Stimulated activated naive CD8-positive, alpha-beta T cell treated with anti-CD3 and anti-CD28 coated beads, Interleukin-15, amount 100 ng/mL, for 72 hours (primary cell): ENCODE data around the gene AQP12A.
"Not testable (repeated sequence)": the region's sequence is repeated elsewhere in the genome, so short reads cannot be mapped to it uniquely, and the experiment has no call there.

ENCODE experiments used
- ATAC-seq: fragments of 150-1000 bp; cut with Tn5 transposase; 2 replicates; pipeline ENCODE4 v1.10.0; 2021; ENCODE audit warnings: mild to moderate bottlenecking, moderate library complexity
- DNase-seq, 2 donors: peaks; one replicate each; pipeline ENCODE4 v3.0.0; 2021 to 2022
- H3K27ac Mint-ChIP-seq, 2 donors: one replicate each; pipeline ENCODE4 v1.8.0; 2022; ENCODE audit warnings: mild to moderate bottlenecking in 2 of 2, mixed read lengths in 2 of 2, moderate library complexity in 2 of 2
- H3K27me3 Mint-ChIP-seq: one replicate; pipeline ENCODE4 v1.8.0; 2022; ENCODE audit warnings: mixed read lengths
- H3K4me1 Mint-ChIP-seq: one replicate; pipeline ENCODE4 v1.8.0; 2022; ENCODE audit warnings: mild to moderate bottlenecking, mixed read lengths
- H3K4me3 Mint-ChIP-seq, 2 donors: one replicate each; pipeline ENCODE4 v1.8.0; 2022; ENCODE audit warnings: mild to moderate bottlenecking in 2 of 2, mixed read lengths in 2 of 2, moderate library complexity in 1 of 2
- H3K9me3 Mint-ChIP-seq, 2 donors: one replicate each; pipeline ENCODE4 v1.8.0; 2022; ENCODE audit warnings: mixed read lengths in 2 of 2

The AQP12A gene

DNA sequence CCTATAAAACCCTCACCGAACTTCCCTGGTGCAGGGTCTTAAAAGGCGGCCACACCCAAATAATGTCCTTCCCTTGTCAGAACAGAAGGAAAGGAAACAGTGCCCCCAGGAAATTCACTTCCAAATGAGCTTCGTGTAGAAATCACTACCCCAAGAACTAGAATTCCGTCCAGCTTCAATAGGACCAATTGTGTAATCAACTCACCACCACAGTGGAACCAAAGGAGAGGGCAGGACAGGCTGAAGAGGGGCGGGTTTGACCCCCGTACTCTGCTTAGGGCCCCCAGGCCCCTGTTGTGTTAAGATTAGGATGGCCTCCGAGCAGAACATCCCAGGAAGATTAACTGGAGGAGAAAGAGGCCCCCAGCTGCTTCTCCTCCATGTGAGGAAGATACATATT, 42.3 kb upstream of the AQP12A start:
- Mint-ChIP-seq H3K27ac (peak overlapping the region in 1 of 2 donors; percentile 84), H3K9me3 (no peaks in the 10 kb centered on the region), H3K4me1 (peaks cover 18% of the 10 kb centered on the region), H3K27me3 (peaks cover 61% of the 10 kb centered on the region), H3K4me3 (no peak overlapping the region)
- DNase-seq (no peak), ATAC-seq (no peak)

DNA sequence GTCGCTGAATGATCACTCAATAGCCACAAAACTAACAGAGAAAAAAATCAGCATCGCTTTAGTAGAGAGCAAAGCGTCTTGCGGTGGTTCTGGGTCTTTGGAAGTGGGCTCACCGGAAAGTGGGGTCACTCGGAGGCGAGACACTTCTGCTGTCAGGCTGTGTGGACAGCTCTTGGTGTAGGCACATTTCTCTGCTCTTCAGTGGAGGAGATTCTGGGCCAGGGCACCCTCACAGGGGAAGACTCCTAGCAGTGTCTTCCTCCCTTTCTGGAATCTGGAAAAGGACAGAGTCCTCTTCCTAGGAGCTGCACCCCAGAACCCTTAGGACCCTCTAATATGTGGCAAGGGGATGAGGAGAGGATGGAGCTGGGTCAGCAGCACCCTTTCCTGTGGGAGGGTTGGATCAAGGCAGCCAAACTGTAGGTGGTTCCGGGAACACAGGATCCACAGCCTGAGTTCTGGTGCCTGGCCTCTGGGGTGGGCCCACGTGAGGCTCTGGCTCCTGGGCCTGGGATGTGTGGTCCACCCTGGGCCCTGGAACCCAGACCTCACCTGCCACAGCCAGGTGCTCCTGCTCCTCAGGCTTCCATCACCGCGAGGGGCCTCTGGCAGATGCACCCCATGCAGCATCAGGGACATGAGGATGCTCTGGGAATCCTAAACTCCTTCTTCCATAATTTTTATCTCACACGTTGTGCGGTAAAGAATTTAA, 41.3 kb upstream of the AQP12A start:
- Mint-ChIP-seq H3K27me3 (peaks cover 71% of the 10 kb centered on the region), H3K27ac (no peak overlapping the region), H3K9me3 (no peaks in the 10 kb centered on the region)

DNA sequence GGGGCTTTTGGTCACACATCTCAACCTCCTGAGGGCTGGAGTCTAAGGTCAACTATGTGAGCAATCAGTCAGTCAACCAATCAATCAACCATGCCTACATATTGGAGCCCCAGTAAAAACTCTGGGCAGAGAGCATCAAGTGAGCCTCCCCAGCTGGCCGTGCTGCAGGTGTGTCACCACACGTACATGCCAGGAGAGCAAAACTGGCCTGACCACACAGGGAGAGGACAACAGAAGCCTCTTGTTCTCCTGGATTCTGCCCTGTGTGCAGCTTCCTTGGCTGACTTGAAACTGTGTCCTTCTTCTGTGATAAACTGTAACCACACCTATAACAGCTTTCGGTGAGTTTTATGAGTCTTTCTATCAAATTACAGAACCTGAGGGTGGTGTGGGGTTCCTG, 40.5 kb upstream of the AQP12A start:
- Mint-ChIP-seq H3K27me3 (peaks cover 71% of the 10 kb centered on the region), H3K9me3 (no peaks in the 10 kb centered on the region), H3K4me3 (no peak overlapping the region), H3K4me1 (peaks cover 29% of the 10 kb centered on the region), H3K27ac (no peak overlapping the region)
- ATAC-seq (no peak), DNase-seq (no peak)

More for the DNA sequence above, 41.3 kb upstream of the AQP12A start:
- H3K4me1 Mint-ChIP-seq: peaks cover 27% of the 10 kb centered on the region
- H3K4me3 Mint-ChIP-seq: no peak overlapping the region
- no peak for DNase-seq
- no peak for ATAC-seq

GRCh38 chr2:240655931-240656886, 35.5 kb upstream of the AQP12A start:
- Mint-ChIP-seq H3K27ac (no peak overlapping the region), H3K9me3 (no peaks in the 10 kb centered on the region), H3K27me3 (peaks cover 52% of the 10 kb centered on the region), H3K4me1 (peaks cover 26% of the 10 kb centered on the region), H3K4me3 (peak overlapping the region in 1 of 2 donors; percentile 52)
- peak; percentile 98 for ATAC-seq
- DNase-seq: peak; percentile 37 to 52

DNA sequence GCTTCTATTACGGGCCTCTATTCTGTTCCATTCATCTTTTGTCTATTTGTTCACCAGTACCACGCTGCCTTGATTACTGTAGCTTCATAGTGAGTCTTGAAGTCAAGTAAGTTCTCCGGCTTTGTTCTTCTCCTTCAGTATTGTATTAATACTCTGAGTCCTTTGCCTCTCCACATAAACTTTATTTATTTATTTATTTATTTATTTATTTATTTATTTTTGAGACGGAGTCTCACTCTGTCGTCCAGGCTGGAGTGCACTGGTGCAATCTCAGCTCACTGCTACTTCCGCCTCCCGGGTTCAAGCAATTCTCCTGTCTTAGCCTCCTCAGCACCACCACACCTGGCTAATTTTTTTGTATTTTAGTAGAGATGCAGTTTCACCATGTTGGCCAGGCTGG, 31.8 kb upstream of the AQP12A start:
- H3K4me1 Mint-ChIP-seq: peaks cover 23% of the 10 kb centered on the region
- H3K4me3 Mint-ChIP-seq, H3K27ac Mint-ChIP-seq, ATAC-seq, H3K9me3 Mint-ChIP-seq, DNase-seq: not testable (repeated sequence)
- H3K27me3 Mint-ChIP-seq: peaks cover 31% of the 10 kb centered on the region

GRCh38 chr2:240662681-240663080, 29.0 kb upstream of the AQP12A start:
- Mint-ChIP-seq H3K27ac (no peak overlapping the region), H3K4me1 (no peaks in the 10 kb centered on the region), H3K4me3 (no peak overlapping the region), H3K9me3 (peaks cover 11 to 12% of the 10 kb centered on the region in 2 donors), H3K27me3 (peaks cover 29% of the 10 kb centered on the region)
- DNase-seq (no peak), ATAC-seq (no peak)

DNA sequence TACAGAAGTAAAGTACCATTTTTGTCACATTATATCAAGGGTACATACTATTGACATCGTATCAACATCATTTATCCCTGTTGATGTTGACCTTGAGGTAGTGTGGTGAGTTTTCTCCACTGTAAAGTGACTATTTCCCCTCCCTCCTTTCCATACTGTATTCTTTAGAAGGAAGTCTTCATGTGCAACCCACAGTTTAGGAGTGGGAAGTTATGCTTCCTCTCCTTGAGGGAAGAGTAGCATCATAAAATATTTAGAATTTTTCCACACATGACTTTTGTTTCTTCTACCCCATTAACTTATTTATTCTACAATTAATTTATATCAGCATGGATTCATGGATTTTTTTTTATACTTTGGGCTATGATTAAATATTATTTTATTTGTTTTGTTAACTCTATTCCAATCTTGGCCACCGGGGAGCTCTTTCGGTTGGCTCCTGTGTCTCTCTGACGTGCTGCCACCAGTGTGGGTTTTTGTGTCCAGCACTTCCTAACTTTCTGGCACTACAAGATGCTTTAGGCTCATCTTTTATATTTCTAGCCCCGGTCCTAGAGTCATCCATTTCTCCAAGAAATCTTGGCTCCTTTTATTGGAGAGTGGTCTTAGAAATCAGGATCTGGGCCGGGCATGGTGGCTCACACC, 28.0 kb upstream of the AQP12A start:
- no peak overlapping the region for H3K4me3 Mint-ChIP-seq
- H3K4me1 Mint-ChIP-seq: no peaks in the 10 kb centered on the region
- no peak overlapping the region for H3K27ac Mint-ChIP-seq
- DNase-seq (no peak), ATAC-seq (no peak)
- H3K9me3 Mint-ChIP-seq: peaks cover 11 to 12% of the 10 kb centered on the region in 2 donors
- H3K27me3 Mint-ChIP-seq: peaks cover 30% of the 10 kb centered on the region

- DNase-seq (no peak), ATAC-seq (no peak)
- H3K4me1 Mint-ChIP-seq: no peaks in the 10 kb centered on the region
- H3K4me3 Mint-ChIP-seq: no peak overlapping the region
- H3K9me3 Mint-ChIP-seq: peaks cover 11 to 12% of the 10 kb centered on the region in 2 donors
- H3K27ac Mint-ChIP-seq: no peak overlapping the region
- peaks cover 21% of the 10 kb centered on the region for H3K27me3 Mint-ChIP-seq
Observed at GRCh38 chr2:240664622-240665021, 27.0 kb upstream of the AQP12A start.

DNA sequence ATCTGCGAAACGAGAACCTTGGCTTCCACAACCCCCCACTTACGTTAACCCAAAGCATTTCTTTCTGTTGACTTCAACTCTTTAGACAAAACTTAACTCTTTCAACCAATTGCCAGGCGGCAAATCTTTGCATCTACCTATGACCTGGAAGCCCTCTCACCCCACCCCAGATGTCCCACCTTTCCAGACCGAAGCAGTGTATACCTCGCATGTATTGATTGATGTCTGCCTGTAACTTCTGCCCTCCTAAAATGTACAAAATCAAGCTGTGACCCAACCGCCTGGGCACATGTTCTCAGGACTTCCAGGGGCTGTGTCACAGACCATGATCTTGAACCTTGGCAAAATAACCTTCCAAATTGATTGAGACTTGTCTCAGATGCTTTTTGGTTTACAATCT, 21.3 kb upstream of the AQP12A start:
- H3K4me3 Mint-ChIP-seq: no peak overlapping the region
- DNase-seq: no peak
- H3K4me1 Mint-ChIP-seq: no peaks in the 10 kb centered on the region
- no peak overlapping the region for H3K27ac Mint-ChIP-seq
- H3K27me3 Mint-ChIP-seq: peaks cover 55% of the 10 kb centered on the region
- H3K9me3 Mint-ChIP-seq: peaks cover 0 to 4% of the 10 kb centered on the region in 2 donors
- no peak for ATAC-seq

DNA sequence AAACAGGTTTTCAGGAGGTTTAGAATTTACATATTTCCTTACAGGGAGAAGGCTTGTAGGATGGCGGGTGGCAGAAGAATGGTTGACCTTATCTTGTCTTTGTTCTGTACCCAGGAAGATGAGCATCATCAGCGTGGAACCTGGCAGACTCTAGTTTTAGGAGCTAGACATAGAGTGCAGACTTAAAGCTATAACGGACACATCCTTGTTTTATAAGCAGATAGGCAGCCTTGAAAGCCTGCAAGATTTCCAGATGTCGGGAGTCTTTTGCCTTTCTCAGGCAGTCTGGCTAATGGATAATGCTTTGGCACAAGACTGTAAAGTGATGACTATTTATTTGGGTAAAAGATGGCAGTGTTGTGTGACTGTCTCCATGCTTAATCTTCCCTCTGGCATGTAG, 20.7 kb upstream of the AQP12A start:
- Mint-ChIP-seq H3K9me3 (peaks cover 0 to 4% of the 10 kb centered on the region in 2 donors), H3K4me1 (no peaks in the 10 kb centered on the region), H3K27ac (no peak overlapping the region), H3K4me3 (no peak overlapping the region), H3K27me3 (peaks cover 55% of the 10 kb centered on the region)
- ATAC-seq (no peak), DNase-seq (no peak)

DNA sequence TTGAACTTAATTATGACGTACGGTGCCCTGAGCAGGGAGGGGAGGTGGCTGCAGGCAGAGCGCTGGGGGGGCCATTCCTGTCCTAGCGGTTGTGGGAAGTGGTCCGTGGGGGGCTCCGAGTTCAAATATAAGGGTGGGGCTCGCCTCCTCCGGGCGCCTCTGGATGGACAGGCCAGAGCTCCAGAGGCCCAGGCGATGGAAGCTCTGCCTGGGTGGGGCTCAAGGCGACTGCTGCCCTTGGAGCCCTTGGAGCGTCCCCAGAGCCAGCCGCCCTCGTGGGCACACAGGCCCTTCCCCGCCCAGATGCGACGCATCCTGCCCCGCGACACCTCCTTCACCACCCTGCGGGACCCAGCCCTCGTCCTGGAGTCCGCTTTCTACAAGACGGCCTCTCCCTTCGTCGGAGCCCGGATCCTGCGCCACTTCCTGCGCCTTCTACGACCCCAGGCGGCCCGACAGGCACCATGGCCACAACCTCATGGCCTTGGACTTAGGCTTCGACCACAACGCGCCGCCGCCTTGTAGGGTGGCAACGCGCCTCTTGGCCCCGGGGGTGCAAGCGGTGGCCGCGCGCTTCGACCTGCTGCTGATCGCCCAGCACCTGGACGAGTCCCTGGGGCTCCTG, 19.5 kb upstream of the AQP12A start:
- H3K9me3 Mint-ChIP-seq: no peaks in the 10 kb centered on the region
- H3K4me3 Mint-ChIP-seq: no peak overlapping the region
- H3K27me3 Mint-ChIP-seq: peaks cover 51% of the 10 kb centered on the region

GRCh38 chr2:240672701-240673190, 18.9 kb upstream of the AQP12A start:
- DNase-seq (no peak), ATAC-seq (no peak)
- Mint-ChIP-seq H3K4me3 (no peak overlapping the region), H3K27ac (no peak overlapping the region), H3K4me1 (no peaks in the 10 kb centered on the region), H3K9me3 (no peaks in the 10 kb centered on the region), H3K27me3 (peaks cover 45% of the 10 kb centered on the region)

More for the DNA sequence above, 19.5 kb upstream of the AQP12A start:
- ATAC-seq (no peak), DNase-seq (no peak)
- no peaks in the 10 kb centered on the region for H3K4me1 Mint-ChIP-seq
- H3K27ac Mint-ChIP-seq: no peak overlapping the region

DNA sequence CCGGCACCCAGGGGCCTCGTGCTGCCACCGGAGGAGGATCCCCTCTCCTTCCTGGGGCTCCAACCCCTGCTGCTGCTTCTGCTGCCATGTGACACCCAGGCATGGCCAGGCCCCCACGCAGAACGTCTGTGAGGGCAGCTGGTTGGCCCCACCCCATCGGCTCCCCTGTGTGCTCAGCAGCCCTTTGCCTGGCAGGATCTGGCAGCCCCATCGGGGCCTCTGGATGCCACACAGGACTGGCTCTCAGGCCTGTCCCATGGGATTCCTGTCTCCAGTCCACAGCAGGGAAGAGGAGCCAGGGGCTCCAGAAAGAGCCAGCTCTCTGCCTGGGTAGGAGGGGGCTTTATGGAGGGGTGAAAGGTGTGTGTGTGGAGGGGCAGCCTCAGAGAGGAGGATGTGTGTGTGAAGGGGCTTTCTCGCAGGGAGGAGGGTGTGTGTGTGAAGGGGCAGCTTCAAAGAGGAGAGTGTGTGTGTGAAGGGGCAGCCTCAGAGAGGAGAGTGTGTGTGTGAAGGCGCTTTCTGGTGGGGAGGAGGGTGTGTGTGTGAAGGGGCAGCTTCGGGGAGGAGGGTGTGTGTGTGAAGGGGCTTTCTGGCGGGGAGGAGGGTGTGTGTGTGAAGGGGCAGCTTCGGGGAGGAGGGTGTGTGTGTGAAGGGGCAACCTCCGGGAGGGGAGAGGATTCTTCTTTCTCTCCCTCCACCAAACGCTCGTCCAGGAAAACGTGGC, 17.0 kb upstream of the AQP12A start:
- not testable (repeated sequence) for DNase-seq, ATAC-seq, H3K4me3 Mint-ChIP-seq, H3K4me1 Mint-ChIP-seq, H3K27ac Mint-ChIP-seq, H3K9me3 Mint-ChIP-seq
- H3K27me3 Mint-ChIP-seq: peaks cover 44% of the 10 kb centered on the region

DNA sequence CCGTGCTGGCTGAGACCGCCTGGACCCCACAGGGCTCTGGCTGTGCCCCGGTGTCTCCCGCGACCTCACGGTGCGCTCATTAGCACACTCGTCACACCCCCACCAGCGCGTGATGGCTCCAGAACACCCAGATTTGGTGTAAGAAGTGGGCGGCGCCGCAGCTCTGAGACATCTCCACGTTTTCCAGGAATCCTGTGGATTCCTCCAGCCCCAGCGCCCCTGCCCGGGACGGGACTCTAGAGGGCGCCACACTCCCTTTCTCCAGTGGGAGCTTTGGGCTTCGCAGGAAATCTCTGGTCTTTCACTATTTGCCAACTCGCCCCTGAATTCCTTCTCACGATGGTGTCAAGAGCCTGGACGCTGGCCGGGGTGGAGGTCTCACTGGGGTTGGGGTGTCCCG, 16.3 kb upstream of the AQP12A start:
- peaks cover 43% of the 10 kb centered on the region for H3K27me3 Mint-ChIP-seq
- not testable (repeated sequence) for H3K9me3 Mint-ChIP-seq, H3K4me3 Mint-ChIP-seq, H3K27ac Mint-ChIP-seq, ATAC-seq, DNase-seq, H3K4me1 Mint-ChIP-seq
